B cell (primary cell): Measurements from ENCODE around the gene TRIM65. TPM values are rescaled to one million over a fixed set of nuclear protein-coding genes. Genes with fewer than 3 reads are reported as not detected.

Experiments
- ATAC-seq: fragments of 200-7000 bp; cut with Tn5 transposase; one replicate; pipeline ENCODE4 v1.10.0; 2021; ENCODE audit warnings: low read depth, mild to moderate bottlenecking, moderate number of reproducible peaks, moderate library complexity
- CTCF ChIA-PET: fragments of 350-600 bp; sonication (Branson Sonifier 250); formaldehyde crosslinking; loops from one replicate; lab custom pipeline; 2021; ENCODE audit warnings: antibody characterized with exemption, inconsistent platforms; lab: Charles Lee
- POLR2A ChIA-PET: fragments of 350-600 bp; sonication (Branson Sonifier 250); formaldehyde crosslinking; loops from one replicate; lab custom pipeline; 2021; ENCODE audit warnings: antibody characterized with exemption; lab: Charles Lee
- DNase-seq: peaks from one replicate; pipeline ENCODE4 v3.0.0; 2013
- H2AFZ ChIP-seq: 2 replicates; pipeline ENCODE4 v1.6.1; 2012; ENCODE audit warnings: mild to moderate bottlenecking, low read depth, low read length; ENCODE audit not compliant: insufficient read depth, poor library complexity, severe bottlenecking
- H3K27ac ChIP-seq, 2 donors: 1 replicate in 1 of 2; 2 replicates in 1 of 2; pipeline ENCODE4 v1.5.1; 2012 to 2013; ENCODE audit warnings: low read length in 2 of 2, mild to moderate bottlenecking in 2 of 2, moderate library complexity in 1 of 2
- H3K27me3 ChIP-seq, 4 experiments: fragments of 200-600 bp in 1 of 4; sonication (generic) in 1 of 4; replicated peaks in 1 of 4; 1 replicate in 2 of 4; 2 replicates in 2 of 4; pipeline versions ENCODE4 v1.6.1 to v1.7.0; 2013 to 2016; ENCODE audit warnings: low read length in 3 of 4, mild to moderate bottlenecking in 2 of 4, mixed read lengths in 1 of 4, moderate library complexity in 1 of 4; ENCODE audit not compliant: insufficient read depth in 4 of 4, control insufficient read depth in 3 of 4; ENCODE audit errors: control extremely low read depth in 1 of 4
- H3K36me3 ChIP-seq, 2 experiments: replicated peaks in 1 of 2; 1 replicate in 1 of 2; 2 replicates in 1 of 2; pipeline versions ENCODE4 v1.6.1 to v1.7.1; 2013; ENCODE audit warnings: low read length in 1 of 2; ENCODE audit not compliant: insufficient read depth in 2 of 2, control insufficient read depth in 1 of 2; ENCODE audit errors: control extremely low read depth in 1 of 2, extremely low read depth in 1 of 2
- H3K4me1 ChIP-seq, 2 donors: fragments of 200-600 bp in 1 of 2; sonication (generic) in 1 of 2; 1 replicate in 1 of 2; 2 replicates in 1 of 2; pipeline versions ENCODE4 v1.5.1 to v1.6.1; 2013 to 2017; ENCODE audit warnings: low read length in 2 of 2; ENCODE audit not compliant: control insufficient read depth in 2 of 2, insufficient read depth in 2 of 2
- H3K4me2 ChIP-seq: replicated peaks from 2 replicates; pipeline ENCODE3; 2012; ENCODE audit warnings: mild to moderate bottlenecking, low read depth, low read length; ENCODE audit not compliant: poor library complexity, severe bottlenecking
- H3K4me3 ChIP-seq, 5 experiments: fragments of 200-600 bp in 1 of 5; sonication (generic) in 1 of 5; 1 replicate in 3 of 5; 2 replicates in 2 of 5; pipeline versions ENCODE4 v1.5.1 to v1.7.0; 2011 to 2016; ENCODE audit warnings: low read length in 4 of 5, mild to moderate bottlenecking in 4 of 5, low read depth in 2 of 5, control low read depth in 1 of 5, moderate library complexity in 1 of 5; ENCODE audit not compliant: insufficient read depth in 1 of 5; ENCODE audit errors: control extremely low read depth in 1 of 5, extremely low read depth in 1 of 5
- H3K79me2 ChIP-seq: fragments of 200-600 bp; sonication (generic); one replicate; pipeline ENCODE4 v1.6.0; 2016; ENCODE audit warnings: low read length; ENCODE audit not compliant: control insufficient read depth, insufficient read depth
- H3K9ac ChIP-seq: fragments of 200-600 bp; sonication (generic); 2 replicates; pipeline ENCODE4 v1.6.1; 2017; ENCODE audit warnings: mild to moderate bottlenecking, low read length, moderate library complexity
- H3K9me3 ChIP-seq, 3 donors: one replicate each; pipeline versions ENCODE4 v1.6.1 to v1.7.1; 2013; ENCODE audit warnings: low read length in 2 of 3; ENCODE audit not compliant: control insufficient read depth in 2 of 3, insufficient read depth in 1 of 3; ENCODE audit errors: control extremely low read depth in 1 of 3
- H4K20me1 ChIP-seq: 2 replicates; pipeline ENCODE4 v1.6.0; 2012; ENCODE audit warnings: mild to moderate bottlenecking, low read length; ENCODE audit not compliant: insufficient read depth, control insufficient read depth, poor library complexity, severe bottlenecking
- H3K27ac Mint-ChIP-seq: one replicate; pipeline ENCODE4 v1.8.0; 2021; ENCODE audit warnings: mixed read lengths
- H3K27me3 Mint-ChIP-seq: one replicate; pipeline ENCODE4 v1.8.0; 2021; ENCODE audit warnings: mixed read lengths
- H3K4me1 Mint-ChIP-seq: one replicate; pipeline ENCODE4 v1.8.0; 2021; ENCODE audit warnings: mixed read lengths
- H3K4me3 Mint-ChIP-seq: one replicate; pipeline ENCODE4 v1.8.0; 2021; ENCODE audit warnings: mixed read lengths
- H3K9me3 Mint-ChIP-seq: one replicate; pipeline ENCODE4 v1.8.0; 2022; ENCODE audit warnings: mixed read lengths; ENCODE audit not compliant: insufficient read depth
- EZH2 ChIP-seq: IDR thresholded peaks from 2 replicates; pipeline ENCODE4 v1.6.1; 2012; ENCODE audit warnings: borderline replicate concordance, low read depth, mild to moderate bottlenecking, moderate library complexity, low read length; ENCODE audit not compliant: insufficient read depth, poor library complexity, severe bottlenecking
- WGBS: methylation state at CpG from one replicate; pipeline ENCODE4 v1.1.5; 2013; ENCODE audit warnings: missing lambda C conversion rate; ENCODE audit not compliant: insufficient coverage; 5-methylcytosine and 5-hydroxymethylcytosine counted together
- intact Hi-C: fragments of 100-400 bp; cut with micrococcal nuclease; formaldehyde crosslinking; loops from one replicate; pipeline ENCODE4 v1.10.0; 2022
- polyA plus RNA-seq: library from polyadenylated mRNA; depleted of rRNA; stranded (reverse); fragments of >200 nt; gene quantifications from 2 replicates; pipeline ENCODE4 v1.2.3, GENCODE V29; 2012
- total RNA-seq, 2 donors: library from RNA; stranded (reverse); fragments of 120-200 nt in 1 of 2; gene quantifications; 1 replicate in 1 of 2; 2 replicates in 1 of 2; pipeline versions ENCODE4 v1.2.3 to v1.2.4, GENCODE V29; 2013 to 2022
- TF ChIP-seq, protein P1 (sequence below): fragments of 200-600 bp; IDR thresholded peaks from one replicate; pipeline ENCODE4 v1.8.0; 2022; ENCODE audit warnings: antibody characterized with exemption, mild to moderate bottlenecking

Gene TRIM65
- total and polyA plus RNA-seq, 2 donors (not counting 1 experiment from before 2014, with no cell fraction given): 16.8 to 40.7 TPM

DNA sequence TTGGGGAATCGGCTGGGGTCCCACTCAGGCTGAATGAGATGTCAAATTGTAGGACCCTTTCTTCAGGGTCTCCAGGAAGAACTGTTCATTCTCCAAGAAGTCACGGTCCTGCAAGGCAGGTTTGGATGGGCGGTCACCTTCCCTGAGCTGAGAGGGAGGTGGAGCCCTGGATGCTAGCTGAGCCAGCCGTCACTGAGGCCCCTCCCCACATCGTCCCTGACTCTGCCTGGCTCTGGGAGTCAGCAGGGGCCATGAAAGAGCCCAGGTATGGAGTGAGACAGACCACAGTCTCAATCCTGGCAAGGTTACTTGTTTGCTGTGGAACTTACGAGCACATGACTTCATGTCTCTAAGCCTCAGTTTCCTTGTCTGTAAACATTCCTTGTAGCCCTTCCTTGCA, 13.9 kb upstream of the TRIM65 start:
- TF ChIP-seq, protein P1, sequence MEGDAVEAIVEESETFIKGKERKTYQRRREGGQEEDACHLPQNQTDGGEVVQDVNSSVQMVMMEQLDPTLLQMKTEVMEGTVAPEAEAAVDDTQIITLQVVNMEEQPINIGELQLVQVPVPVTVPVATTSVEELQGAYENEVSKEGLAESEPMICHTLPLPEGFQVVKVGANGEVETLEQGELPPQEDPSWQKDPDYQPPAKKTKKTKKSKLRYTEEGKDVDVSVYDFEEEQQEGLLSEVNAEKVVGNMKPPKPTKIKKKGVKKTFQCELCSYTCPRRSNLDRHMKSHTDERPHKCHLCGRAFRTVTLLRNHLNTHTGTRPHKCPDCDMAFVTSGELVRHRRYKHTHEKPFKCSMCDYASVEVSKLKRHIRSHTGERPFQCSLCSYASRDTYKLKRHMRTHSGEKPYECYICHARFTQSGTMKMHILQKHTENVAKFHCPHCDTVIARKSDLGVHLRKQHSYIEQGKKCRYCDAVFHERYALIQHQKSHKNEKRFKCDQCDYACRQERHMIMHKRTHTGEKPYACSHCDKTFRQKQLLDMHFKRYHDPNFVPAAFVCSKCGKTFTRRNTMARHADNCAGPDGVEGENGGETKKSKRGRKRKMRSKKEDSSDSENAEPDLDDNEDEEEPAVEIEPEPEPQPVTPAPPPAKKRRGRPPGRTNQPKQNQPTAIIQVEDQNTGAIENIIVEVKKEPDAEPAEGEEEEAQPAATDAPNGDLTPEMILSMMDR: no peak
- no peak for TF ChIP-seq EZH2
- H3K9me3 ChIP-seq: no peaks in the 10 kb centered on the region
- Mint-ChIP-seq H3K27me3 (no peaks in the 10 kb centered on the region), H3K4me1 (no peaks in the 10 kb centered on the region), H3K27ac (no peak overlapping the region), H3K9me3 (no peaks in the 10 kb centered on the region), H3K4me3 (no peak overlapping the region)
- H3K36me3 ChIP-seq: peaks cover 1 to 3% of the 10 kb centered on the region in 2 experiments
- POLR2A ChIA-PET: no interaction called here
- no peak overlapping the region for H3K4me3 ChIP-seq
- H2AFZ ChIP-seq: no peak overlapping the region
- H4K20me1 ChIP-seq: no peaks in the 10 kb centered on the region
- no peaks in the 10 kb centered on the region for H3K79me2 ChIP-seq
- no peak overlapping the region for H3K9ac ChIP-seq
- H3K4me1 ChIP-seq: no peaks in the 10 kb centered on the region
- DNase-seq: no peak
- H3K27ac ChIP-seq: no peak overlapping the region
- intact Hi-C loops: no loop called here
- CTCF ChIA-PET: interaction anchor here (0.6 to 1.8 kb wide), 3 partner anchors 77 to 103 kb away, joined by 3 to 11 read pairs (median 5); no protein-coding TSS in a partner anchor
- ATAC-seq: no peak
- WGBS: 90% methylated on average over 6 of the region's 6 CpGs
- H3K4me2 ChIP-seq: no peak overlapping the region
- no peaks in the 10 kb centered on the region for H3K27me3 ChIP-seq

DNA sequence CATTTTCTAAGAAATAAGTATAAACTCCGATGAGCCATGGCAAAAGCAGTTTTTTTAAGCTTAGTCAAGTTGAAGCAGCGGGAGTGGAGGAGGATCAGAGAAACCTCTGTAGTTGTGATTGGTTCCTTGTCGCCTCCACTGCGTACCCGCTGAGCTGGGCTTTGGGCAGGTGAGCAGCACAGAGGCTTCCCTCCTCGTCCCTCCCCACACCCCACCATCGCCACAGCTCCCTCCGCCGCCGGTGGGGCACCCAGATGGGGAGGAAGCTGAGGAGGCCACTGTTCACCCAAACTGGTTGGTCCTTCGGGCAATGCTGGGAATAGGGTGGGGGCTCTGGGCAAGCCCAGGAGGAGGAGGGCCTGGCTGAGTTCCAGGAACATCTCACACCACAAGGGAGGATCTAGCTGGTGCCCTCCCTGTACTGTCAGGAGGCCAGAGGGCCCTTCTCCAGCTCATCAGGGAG, 13.1 kb upstream of the TRIM65 start:
- intact Hi-C loops: loop anchor here (10.0 kb wide), 1 partner anchor 355 kb away; the partner anchor contains the start of gene UBALD2
- H3K27me3 ChIP-seq: no peaks in the 10 kb centered on the region
- peaks cover 1 to 3% of the 10 kb centered on the region in 2 experiments for H3K36me3 ChIP-seq
- WGBS: 69% methylated on average over 3 of the region's 11 CpGs
- ChIA-PET CTCF (interaction anchor here (0.6 to 1.7 kb wide), 3 partner anchors 95 to 358 kb away, joined by 3 to 11 read pairs (median 3); no protein-coding TSS in a partner anchor), POLR2A (interaction anchor here (0.6 kb wide), 1 partner anchor 166 kb away, joined by 4 read pairs; no protein-coding TSS in a partner anchor)
- no peak overlapping the region for H2AFZ ChIP-seq
- no peak for TF ChIP-seq EZH2
- TF ChIP-seq, protein P1: no peak
- Mint-ChIP-seq H3K27ac (no peak overlapping the region), H3K4me1 (peaks cover 2% of the 10 kb centered on the region), H3K4me3 (no peak overlapping the region), H3K9me3 (no peaks in the 10 kb centered on the region), H3K27me3 (no peaks in the 10 kb centered on the region)
- no peak overlapping the region for H3K4me2 ChIP-seq
- ATAC-seq (no peak), DNase-seq (no peak)
- no peaks in the 10 kb centered on the region for H3K9me3 ChIP-seq
- H3K4me3 ChIP-seq: no peak overlapping the region
- H3K79me2 ChIP-seq: no peaks in the 10 kb centered on the region
- peaks cover 0 to 7% of the 10 kb centered on the region in 2 donors for H3K4me1 ChIP-seq
- H3K27ac ChIP-seq: no peak overlapping the region
- no peak overlapping the region for H3K9ac ChIP-seq
- no peaks in the 10 kb centered on the region for H4K20me1 ChIP-seq
